WTC11 (cell line): ENCODE measurements around the gene ERC1. TPM values are rescaled to one million over a fixed set of nuclear protein-coding genes. Genes with fewer than 3 reads are reported as not detected.

Experiments
- ATAC-seq: fragments of 200-7000 bp; cut with Tn5 transposase; 2 replicates; pipeline ENCODE4 v1.10.0; 2021; ENCODE audit warnings: mild to moderate bottlenecking, moderate library complexity
- CTCF ChIA-PET: fragments of 300-600 bp; sonication (Branson Sonifier 250); formaldehyde crosslinking; loops from one replicate; lab custom pipeline; 2021; ENCODE audit warnings: antibody characterized with exemption; lab: Charles Lee
- POLR2A ChIA-PET: fragments of 350-600 bp; sonication (Branson Sonifier 250); formaldehyde crosslinking; loops from one replicate; lab custom pipeline; 2021; ENCODE audit warnings: antibody characterized with exemption; lab: Charles Lee
- DNase-seq: peaks from one replicate; pipeline ENCODE4 v3.0.0; 2021; ENCODE audit warnings: low spot score
- H3K27ac Mint-ChIP-seq: 2 replicates; pipeline ENCODE4 v1.8.0; 2021; ENCODE audit warnings: mixed read lengths
- H3K27me3 Mint-ChIP-seq: 2 replicates; pipeline ENCODE4 v1.8.0; 2021; ENCODE audit warnings: low read depth, mild to moderate bottlenecking, moderate library complexity, mixed read lengths
- H3K36me3 Mint-ChIP-seq: 2 replicates; pipeline ENCODE4 v1.8.0; 2021; ENCODE audit warnings: mixed read lengths
- H3K4me1 Mint-ChIP-seq: 2 replicates; pipeline ENCODE4 v1.8.0; 2022; ENCODE audit warnings: mixed read lengths
- H3K4me3 Mint-ChIP-seq: 2 replicates; pipeline ENCODE4 v1.8.0; 2021; ENCODE audit warnings: mild to moderate bottlenecking, moderate library complexity, mixed read lengths
- H3K9me3 Mint-ChIP-seq: 2 replicates; pipeline ENCODE4 v1.8.0; 2021; ENCODE audit warnings: mixed read lengths
- ATF1 ChIP-seq: sonication (generic); formaldehyde crosslinking; IDR thresholded peaks from 2 replicates; pipeline ENCODE4 v1.8.1; 2023; ENCODE audit warnings: mild to moderate bottlenecking, moderate library complexity, missing genetic modification reagents
- EMX1 ChIP-seq: fragments of 250-450 bp; sonication (Bioruptor Pico); IDR thresholded peaks from 2 replicates; pipeline ENCODE4 v1.8.0; 2021; ENCODE audit warnings: mild to moderate bottlenecking
- GRHL2 ChIP-seq: fragments of 250-450 bp; sonication (Bioruptor Pico); IDR thresholded peaks from 2 replicates; pipeline ENCODE4 v1.8.0; 2022; ENCODE audit warnings: mild to moderate bottlenecking, moderate library complexity; ENCODE audit not compliant: insufficient replicate concordance, severe bottlenecking
- NR1H2 ChIP-seq: sonication (generic); formaldehyde crosslinking; IDR thresholded peaks from 2 replicates; pipeline ENCODE4 v1.9.0; 2021; ENCODE audit warnings: mild to moderate bottlenecking, moderate library complexity, missing genetic modification reagents
- TEAD4 ChIP-seq: sonication (generic); formaldehyde crosslinking; IDR thresholded peaks from 2 replicates; pipeline ENCODE4 v1.8.0; 2022; ENCODE audit warnings: mild to moderate bottlenecking, missing genetic modification reagents
- TP53 ChIP-seq: sonication (generic); formaldehyde crosslinking; IDR thresholded peaks from 2 replicates; pipeline ENCODE4 v1.8.1; 2023; ENCODE audit warnings: mild to moderate bottlenecking, missing genetic modification reagents
- ZNF121 ChIP-seq: sonication (generic); formaldehyde crosslinking; IDR thresholded peaks from 2 replicates; pipeline ENCODE4 v1.8.0; 2023; ENCODE audit warnings: missing genetic modification reagents
- ZNF232 ChIP-seq: sonication (generic); formaldehyde crosslinking; IDR thresholded peaks from 2 replicates; pipeline ENCODE4 v1.8.0; 2022; ENCODE audit warnings: mild to moderate bottlenecking, missing genetic modification reagents
- ZNF671 ChIP-seq: fragments of 250-450 bp; sonication (Bioruptor Pico); IDR thresholded peaks from 2 replicates; pipeline ENCODE4 v1.8.0; 2021; ENCODE audit warnings: mild to moderate bottlenecking
- total RNA-seq: library from RNA; stranded (reverse); gene quantifications from 3 replicates; pipeline ENCODE4 v1.2.3, GENCODE V29; 2021
- TF ChIP-seq, protein P1 (sequence below): sonication (generic); formaldehyde crosslinking; IDR thresholded peaks from 2 replicates; pipeline ENCODE4 v1.8.1; 2023; ENCODE audit warnings: mild to moderate bottlenecking, missing genetic modification reagents
- TF ChIP-seq, protein P2 (sequence below): fragments of 250-450 bp; sonication (Bioruptor Pico); IDR thresholded peaks from 2 replicates; pipeline ENCODE4 v1.9.0; 2021; ENCODE audit warnings: mild to moderate bottlenecking, borderline replicate concordance
- TF ChIP-seq, protein P3 (sequence below): sonication (generic); formaldehyde crosslinking; conservative IDR thresholded peaks from 2 replicates; pipeline ENCODE4 v1.8.1; 2023; ENCODE audit warnings: mild to moderate bottlenecking, low read depth, missing genetic modification reagents, moderate library complexity
- TF ChIP-seq, protein P4 (sequence below): fragments of 250-450 bp; sonication (Bioruptor Pico); IDR thresholded peaks from 2 replicates; pipeline ENCODE4 v1.9.0; 2021; ENCODE audit warnings: mild to moderate bottlenecking
- TF ChIP-seq, protein P5 (sequence below): sonication (generic); formaldehyde crosslinking; IDR thresholded peaks from 2 replicates; pipeline ENCODE4 v1.8.0; 2022; ENCODE audit warnings: mild to moderate bottlenecking, missing genetic modification reagents
- TF ChIP-seq, protein P6 (sequence below): sonication (generic); formaldehyde crosslinking; IDR thresholded peaks from 2 replicates; pipeline ENCODE4 v1.8.1; 2022; ENCODE audit warnings: mild to moderate bottlenecking, moderate library complexity, missing genetic modification reagents
- TF ChIP-seq, protein P7 (sequence below): sonication (generic); formaldehyde crosslinking; conservative IDR thresholded peaks from 2 replicates; pipeline ENCODE4 v1.8.1; 2022; ENCODE audit warnings: mild to moderate bottlenecking, missing genetic modification reagents

ERC1 gene
- total RNA-seq, 1 experiment from 2014 or later: 47.5 TPM

DNA sequence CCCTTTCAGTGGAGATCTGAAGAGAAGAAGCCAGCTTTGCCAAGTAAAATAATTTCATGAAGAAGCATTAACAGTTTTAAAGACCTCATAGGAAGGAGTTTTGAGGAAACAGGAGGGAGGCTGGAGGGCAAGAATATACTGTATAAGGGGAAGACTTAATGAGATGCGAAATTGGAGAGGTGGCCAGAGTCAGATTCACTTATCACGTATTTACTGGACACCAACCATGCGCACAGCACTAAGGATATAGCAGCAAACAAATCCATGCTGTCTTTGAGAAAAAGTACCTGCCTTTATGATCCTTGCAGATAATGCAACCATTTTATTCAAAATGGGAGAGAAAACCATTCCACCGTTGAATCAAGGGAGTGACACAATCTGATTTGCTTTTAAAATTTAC lies 100.3 kb downstream of the ERC1 start:
- no peaks in the 10 kb centered on the region for H3K36me3 Mint-ChIP-seq
- H3K27ac Mint-ChIP-seq: no peak overlapping the region; the same call in 1 of the 2 replicates
- CTCF ChIA-PET: interaction anchor here (2.1 kb wide), 1 partner anchor 9 kb away, joined by 49 read pairs; no protein-coding TSS in a partner anchor
- DNase-seq (no peak), ATAC-seq (no peak)
- no peak overlapping the region for H3K4me3 Mint-ChIP-seq
- POLR2A ChIA-PET: no interaction called here
- no peaks in the 10 kb centered on the region for H3K9me3 Mint-ChIP-seq
- H3K27me3 Mint-ChIP-seq: no peaks in the 10 kb centered on the region
- no peaks in the 10 kb centered on the region for H3K4me1 Mint-ChIP-seq
- TF ChIP-seq EMX1 (CRISPR knock-in tag): no peak
- no peak for TF ChIP-seq ATF1 (CRISPR knock-in tag)
- TF ChIP-seq, protein P1, sequence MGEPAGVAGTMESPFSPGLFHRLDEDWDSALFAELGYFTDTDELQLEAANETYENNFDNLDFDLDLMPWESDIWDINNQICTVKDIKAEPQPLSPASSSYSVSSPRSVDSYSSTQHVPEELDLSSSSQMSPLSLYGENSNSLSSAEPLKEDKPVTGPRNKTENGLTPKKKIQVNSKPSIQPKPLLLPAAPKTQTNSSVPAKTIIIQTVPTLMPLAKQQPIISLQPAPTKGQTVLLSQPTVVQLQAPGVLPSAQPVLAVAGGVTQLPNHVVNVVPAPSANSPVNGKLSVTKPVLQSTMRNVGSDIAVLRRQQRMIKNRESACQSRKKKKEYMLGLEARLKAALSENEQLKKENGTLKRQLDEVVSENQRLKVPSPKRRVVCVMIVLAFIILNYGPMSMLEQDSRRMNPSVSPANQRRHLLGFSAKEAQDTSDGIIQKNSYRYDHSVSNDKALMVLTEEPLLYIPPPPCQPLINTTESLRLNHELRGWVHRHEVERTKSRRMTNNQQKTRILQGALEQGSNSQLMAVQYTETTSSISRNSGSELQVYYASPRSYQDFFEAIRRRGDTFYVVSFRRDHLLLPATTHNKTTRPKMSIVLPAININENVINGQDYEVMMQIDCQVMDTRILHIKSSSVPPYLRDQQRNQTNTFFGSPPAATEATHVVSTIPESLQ: no peak
- TF ChIP-seq, protein P2, sequence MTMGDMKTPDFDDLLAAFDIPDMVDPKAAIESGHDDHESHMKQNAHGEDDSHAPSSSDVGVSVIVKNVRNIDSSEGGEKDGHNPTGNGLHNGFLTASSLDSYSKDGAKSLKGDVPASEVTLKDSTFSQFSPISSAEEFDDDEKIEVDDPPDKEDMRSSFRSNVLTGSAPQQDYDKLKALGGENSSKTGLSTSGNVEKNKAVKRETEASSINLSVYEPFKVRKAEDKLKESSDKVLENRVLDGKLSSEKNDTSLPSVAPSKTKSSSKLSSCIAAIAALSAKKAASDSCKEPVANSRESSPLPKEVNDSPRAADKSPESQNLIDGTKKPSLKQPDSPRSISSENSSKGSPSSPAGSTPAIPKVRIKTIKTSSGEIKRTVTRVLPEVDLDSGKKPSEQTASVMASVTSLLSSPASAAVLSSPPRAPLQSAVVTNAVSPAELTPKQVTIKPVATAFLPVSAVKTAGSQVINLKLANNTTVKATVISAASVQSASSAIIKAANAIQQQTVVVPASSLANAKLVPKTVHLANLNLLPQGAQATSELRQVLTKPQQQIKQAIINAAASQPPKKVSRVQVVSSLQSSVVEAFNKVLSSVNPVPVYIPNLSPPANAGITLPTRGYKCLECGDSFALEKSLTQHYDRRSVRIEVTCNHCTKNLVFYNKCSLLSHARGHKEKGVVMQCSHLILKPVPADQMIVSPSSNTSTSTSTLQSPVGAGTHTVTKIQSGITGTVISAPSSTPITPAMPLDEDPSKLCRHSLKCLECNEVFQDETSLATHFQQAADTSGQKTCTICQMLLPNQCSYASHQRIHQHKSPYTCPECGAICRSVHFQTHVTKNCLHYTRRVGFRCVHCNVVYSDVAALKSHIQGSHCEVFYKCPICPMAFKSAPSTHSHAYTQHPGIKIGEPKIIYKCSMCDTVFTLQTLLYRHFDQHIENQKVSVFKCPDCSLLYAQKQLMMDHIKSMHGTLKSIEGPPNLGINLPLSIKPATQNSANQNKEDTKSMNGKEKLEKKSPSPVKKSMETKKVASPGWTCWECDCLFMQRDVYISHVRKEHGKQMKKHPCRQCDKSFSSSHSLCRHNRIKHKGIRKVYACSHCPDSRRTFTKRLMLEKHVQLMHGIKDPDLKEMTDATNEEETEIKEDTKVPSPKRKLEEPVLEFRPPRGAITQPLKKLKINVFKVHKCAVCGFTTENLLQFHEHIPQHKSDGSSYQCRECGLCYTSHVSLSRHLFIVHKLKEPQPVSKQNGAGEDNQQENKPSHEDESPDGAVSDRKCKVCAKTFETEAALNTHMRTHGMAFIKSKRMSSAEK (CRISPR knock-in tag): no peak
- no peak for TF ChIP-seq NR1H2 (CRISPR knock-in tag)
- no peak for TF ChIP-seq TP53 (CRISPR knock-in tag)
- no peak for TF ChIP-seq GRHL2
- TF ChIP-seq TEAD4 (CRISPR knock-in tag): no peak
- TF ChIP-seq ZNF232: no peak
- TF ChIP-seq, protein P3, sequence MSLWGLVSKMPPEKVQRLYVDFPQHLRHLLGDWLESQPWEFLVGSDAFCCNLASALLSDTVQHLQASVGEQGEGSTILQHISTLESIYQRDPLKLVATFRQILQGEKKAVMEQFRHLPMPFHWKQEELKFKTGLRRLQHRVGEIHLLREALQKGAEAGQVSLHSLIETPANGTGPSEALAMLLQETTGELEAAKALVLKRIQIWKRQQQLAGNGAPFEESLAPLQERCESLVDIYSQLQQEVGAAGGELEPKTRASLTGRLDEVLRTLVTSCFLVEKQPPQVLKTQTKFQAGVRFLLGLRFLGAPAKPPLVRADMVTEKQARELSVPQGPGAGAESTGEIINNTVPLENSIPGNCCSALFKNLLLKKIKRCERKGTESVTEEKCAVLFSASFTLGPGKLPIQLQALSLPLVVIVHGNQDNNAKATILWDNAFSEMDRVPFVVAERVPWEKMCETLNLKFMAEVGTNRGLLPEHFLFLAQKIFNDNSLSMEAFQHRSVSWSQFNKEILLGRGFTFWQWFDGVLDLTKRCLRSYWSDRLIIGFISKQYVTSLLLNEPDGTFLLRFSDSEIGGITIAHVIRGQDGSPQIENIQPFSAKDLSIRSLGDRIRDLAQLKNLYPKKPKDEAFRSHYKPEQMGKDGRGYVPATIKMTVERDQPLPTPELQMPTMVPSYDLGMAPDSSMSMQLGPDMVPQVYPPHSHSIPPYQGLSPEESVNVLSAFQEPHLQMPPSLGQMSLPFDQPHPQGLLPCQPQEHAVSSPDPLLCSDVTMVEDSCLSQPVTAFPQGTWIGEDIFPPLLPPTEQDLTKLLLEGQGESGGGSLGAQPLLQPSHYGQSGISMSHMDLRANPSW (CRISPR knock-in tag): no peak
- no peak for TF ChIP-seq ZNF121 (CRISPR knock-in tag)
- TF ChIP-seq, protein P4, sequence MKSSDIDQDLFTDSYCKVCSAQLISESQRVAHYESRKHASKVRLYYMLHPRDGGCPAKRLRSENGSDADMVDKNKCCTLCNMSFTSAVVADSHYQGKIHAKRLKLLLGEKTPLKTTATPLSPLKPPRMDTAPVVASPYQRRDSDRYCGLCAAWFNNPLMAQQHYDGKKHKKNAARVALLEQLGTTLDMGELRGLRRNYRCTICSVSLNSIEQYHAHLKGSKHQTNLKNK (CRISPR knock-in tag): no peak
- TF ChIP-seq ZNF671 (CRISPR knock-in tag): no peak
- TF ChIP-seq, protein P5, sequence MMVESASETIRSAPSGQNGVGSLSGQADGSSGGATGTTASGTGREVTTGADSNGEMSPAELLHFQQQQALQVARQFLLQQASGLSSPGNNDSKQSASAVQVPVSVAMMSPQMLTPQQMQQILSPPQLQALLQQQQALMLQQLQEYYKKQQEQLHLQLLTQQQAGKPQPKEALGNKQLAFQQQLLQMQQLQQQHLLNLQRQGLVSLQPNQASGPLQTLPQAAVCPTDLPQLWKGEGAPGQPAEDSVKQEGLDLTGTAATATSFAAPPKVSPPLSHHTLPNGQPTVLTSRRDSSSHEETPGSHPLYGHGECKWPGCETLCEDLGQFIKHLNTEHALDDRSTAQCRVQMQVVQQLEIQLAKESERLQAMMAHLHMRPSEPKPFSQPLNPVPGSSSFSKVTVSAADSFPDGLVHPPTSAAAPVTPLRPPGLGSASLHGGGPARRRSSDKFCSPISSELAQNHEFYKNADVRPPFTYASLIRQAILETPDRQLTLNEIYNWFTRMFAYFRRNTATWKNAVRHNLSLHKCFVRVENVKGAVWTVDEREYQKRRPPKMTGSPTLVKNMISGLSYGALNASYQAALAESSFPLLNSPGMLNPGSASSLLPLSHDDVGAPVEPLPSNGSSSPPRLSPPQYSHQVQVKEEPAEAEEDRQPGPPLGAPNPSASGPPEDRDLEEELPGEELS (CRISPR knock-in tag): no peak
- TF ChIP-seq, protein P6, sequence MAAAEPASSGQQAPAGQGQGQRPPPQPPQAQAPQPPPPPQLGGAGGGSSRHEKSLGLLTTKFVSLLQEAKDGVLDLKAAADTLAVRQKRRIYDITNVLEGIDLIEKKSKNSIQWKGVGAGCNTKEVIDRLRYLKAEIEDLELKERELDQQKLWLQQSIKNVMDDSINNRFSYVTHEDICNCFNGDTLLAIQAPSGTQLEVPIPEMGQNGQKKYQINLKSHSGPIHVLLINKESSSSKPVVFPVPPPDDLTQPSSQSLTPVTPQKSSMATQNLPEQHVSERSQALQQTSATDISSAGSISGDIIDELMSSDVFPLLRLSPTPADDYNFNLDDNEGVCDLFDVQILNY (CRISPR knock-in tag): no peak
- TF ChIP-seq, protein P7, sequence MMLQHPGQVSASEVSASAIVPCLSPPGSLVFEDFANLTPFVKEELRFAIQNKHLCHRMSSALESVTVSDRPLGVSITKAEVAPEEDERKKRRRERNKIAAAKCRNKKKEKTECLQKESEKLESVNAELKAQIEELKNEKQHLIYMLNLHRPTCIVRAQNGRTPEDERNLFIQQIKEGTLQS (CRISPR knock-in tag): no peak
